Measurements from ENCODE around the gene CHCHD3.

CHCHD3 gene

DNA sequence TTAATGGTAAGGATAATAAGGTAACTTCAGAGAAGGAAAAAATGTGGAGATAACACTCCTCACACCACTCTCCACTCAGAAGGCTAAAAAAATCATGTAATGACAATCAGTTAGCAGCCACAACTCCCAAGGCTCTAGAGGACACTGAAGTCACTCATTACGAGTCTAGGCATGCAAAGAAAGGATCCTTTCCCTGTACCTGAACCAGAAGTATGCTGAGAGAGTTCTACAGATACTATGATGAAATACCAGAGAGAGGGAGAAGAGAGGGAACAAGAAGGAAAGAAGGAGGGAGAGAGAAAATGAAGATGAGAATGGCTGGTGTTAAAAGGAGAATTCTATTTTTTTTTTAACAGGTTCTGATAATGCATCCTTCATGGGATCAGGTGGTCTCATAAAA lies 281.4 kb downstream of the CHCHD3 start:
- DNase-seq: no peak

DNA sequence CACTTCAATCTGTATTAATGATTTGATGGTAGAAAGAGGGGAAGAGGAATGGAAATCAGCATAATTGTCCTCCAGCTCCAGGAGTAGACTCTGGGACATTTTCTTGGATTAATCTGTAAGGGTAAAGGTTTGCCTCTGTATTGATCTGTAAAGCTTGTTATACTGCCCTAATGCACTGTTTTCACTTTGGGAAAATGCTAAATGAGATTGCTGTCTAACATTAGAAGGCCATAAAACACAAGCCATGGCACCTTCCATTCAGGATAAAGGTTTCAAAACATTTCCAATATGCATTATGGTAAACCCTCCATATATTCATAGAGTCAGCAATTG lies 282.8 kb downstream of the CHCHD3 start:
- DNase-seq: no peak

DNA sequence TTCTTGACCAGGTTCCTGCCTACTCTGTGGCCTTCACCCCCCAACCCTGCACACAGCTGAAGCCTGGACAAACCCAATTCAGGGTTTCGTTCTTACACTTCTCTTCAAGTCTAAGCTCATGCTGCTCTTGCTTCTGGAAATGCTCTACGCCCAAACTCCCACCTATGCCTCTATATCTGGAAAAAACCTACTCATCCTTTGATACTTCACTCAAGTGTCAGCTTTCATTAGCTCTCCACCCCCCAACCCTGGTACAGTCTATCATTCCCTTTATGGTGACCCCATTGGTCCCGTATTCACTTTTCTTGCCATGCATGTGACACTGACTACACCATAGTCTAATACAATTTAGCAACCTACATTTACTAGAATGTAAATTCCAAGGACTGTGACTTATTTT lies 284.7 kb downstream of the CHCHD3 start:
- DNase-seq: no peak

DNA sequence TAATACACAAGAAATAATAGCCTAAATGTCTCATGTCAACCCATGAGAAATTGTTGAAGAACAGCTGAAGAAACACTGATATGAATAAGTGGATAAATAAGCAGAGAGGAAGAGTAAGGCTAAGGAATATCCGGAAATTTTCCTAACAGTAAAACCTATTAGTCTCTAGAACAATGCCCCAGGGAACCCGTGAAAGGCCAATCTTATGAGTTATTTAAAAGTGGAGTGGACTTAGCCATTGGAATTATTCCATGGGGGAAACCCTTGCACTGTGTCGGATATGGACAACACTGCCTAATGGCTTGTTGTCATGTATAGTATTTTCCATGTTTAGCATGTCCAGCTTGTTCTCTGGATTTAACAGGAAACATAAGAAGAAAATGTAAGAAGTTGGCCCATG lies 288.4 kb downstream of the CHCHD3 start:
- no peak for DNase-seq

DNA sequence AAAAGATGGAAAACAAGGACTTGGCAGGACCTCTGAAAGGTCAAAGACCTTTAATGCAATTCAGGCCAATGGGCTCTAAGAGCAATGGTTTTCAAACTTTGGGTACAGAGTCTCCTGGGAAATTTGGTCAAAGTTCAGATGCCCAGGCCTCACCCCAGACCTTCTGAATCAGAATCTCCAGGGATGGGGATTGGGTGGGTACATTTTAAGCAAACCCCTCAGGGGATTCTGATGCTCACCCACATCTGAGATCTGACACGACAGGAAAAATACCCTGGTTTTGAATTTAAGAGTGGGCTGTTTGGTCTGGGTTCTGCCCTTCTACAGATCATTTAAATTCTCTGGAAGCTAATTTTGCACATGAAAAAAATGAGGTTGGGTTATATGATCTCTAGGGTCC lies 290.9 kb downstream of the CHCHD3 start:
- no peak for DNase-seq

DNA sequence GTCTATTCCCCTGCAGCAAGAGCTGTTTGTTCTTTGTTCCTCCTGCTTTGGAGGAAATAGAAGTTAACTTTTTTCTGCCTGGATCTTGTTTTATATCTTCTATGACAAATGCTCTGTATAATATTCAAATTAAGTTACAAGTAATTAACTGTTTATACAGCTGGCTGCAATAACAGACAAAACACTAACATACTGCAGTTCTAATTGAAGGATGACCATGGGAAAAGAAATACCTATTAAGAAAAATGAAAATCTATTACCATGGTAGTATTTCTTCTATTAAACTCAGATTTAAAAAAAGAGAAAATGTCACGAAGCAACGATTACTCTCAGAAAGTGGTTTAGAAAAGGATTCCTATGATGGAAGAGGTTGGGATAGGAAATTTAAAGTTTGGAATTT lies 291.8 kb downstream of the CHCHD3 start:
- no peak for DNase-seq

DNA sequence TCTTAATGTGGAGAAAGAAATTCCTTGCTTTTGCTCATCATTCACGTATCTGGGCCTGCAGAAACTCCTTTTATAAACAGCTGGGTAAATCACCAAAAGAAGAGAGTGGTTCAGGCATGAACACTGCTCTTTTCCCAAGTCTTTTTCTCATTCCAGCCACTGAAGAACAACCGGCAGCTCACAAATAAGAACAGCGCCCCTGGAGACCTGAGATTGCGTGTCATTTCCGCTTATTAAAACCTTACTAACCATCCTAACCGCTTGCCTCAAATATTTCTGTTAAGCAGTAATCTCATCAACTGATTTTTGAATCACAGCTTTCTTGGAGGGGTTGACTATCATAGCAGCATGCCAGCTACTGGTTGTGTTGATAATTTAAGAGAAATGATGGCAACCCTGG lies 292.6 kb downstream of the CHCHD3 start:
- DNase-seq: no peak

DNA sequence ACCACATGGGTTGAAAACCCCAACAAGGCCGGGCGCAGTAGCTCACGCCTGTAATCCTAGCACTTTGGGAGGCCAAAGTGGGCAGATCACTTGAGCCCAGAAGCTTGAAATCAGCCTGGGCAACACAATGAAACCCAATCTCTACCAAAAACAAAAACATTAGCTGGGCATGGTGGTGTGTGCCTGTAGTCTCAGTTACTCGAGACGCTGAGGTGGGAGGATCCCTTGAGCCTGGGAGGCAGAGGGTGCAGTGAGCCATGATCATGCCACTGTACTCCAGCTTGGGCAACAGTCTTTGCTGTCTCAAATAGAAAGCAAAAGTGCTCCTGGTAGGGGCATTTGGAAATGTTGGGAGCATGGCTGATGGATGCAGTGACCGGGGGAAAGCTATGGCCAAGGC lies 296.0 kb downstream of the CHCHD3 start:
- no peak for DNase-seq

DNA sequence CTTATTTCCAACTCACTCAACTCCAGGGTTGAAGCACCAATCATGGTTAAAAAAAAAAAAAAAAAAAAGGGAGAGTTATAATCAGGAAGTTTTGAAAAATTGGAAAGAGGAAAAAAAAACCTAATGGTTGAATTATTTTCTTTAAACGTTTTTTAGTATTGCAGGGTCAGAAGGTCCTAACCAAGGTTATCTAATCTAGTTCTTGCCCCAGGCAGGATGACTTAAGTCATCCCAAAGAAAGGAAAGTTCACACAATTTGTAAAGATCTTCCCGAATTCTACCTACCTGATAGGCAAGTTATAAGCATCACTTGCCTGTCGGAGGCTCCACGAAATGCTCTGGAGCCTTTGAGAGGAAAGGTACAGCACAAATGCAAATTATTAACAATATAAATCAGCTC lies 297.5 kb downstream of the CHCHD3 start:
- DNase-seq: no peak

DNA sequence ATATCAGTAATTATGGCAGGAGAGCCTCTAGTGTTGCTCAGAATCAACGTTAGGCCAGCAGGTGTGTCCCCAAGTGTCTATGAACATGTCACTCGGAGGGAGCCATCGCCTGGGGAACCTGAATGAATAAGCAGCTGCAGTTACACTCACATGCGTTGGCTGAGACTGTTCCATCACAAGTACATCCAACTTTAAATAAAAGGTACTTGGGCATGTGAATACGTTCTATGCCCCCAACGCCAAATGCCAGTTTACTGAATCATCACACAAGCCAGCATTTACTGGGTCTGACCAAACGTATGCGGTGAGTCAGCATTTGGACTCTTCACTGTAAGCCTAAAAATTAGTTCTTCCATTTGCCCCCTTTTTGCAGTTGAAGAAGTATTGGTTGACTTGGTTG lies 298.1 kb downstream of the CHCHD3 start:
- DNase-seq: no peak

DNA sequence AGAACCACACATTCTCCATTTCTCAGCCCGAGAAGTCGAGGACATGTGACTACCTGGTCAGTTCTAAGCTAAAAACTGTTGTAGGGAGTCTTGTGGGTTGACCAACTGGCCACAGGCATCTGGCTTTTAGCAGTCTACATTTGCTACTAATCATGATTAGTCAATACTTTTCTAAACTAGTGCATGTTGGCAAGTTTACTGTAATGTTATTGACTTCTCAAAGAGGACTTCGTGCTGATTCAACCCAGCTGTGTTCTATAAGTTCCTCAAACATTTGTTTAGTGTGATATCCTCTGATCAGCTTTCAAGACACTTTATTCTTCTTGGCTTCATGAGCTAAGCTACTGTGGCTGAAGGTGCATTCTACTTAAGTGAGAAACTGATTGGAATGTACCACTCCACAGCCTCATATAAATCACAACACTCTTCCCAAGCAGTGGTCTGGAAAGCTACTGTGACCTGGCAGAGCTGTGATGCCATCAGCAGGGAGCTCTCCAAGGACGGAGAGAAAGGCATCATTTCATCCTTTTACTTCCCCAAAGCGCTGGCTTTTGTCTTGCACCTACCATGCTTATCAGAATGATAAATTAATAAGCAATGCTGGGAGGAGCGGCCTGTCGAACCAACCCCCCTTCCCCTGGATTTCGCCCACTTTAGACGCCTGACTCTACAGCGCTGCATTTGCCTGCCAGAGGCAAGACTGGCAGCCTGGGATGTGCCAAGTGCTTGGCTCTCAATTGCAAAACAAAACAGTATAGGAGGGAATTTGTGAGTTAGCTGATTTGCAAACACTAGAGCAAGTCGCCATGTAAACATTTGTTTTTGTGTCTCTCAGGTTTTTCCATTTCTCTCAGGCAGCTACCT lies 298.9 kb downstream of the CHCHD3 start:
- DNase-seq: no peak

DNA sequence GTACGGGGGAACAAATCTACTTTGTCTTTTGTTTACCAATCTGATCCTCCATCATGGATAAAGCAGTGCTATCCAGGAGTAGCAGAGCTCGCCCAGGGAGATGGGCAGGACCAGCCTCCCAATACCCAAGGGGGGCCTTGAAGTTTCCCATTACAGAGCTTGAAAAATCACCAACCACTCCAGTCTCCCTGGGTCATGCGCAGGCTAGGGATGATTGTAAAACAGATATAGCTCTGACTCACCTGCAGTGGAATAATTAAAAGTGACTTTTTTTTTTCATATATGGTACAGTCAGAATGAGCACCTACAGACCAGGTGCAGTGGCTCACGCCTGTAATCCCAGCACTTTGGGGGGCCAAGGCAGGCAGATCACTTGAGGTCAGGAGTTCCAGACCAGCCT lies 301.1 kb downstream of the CHCHD3 start:
- DNase-seq: no peak

DNA sequence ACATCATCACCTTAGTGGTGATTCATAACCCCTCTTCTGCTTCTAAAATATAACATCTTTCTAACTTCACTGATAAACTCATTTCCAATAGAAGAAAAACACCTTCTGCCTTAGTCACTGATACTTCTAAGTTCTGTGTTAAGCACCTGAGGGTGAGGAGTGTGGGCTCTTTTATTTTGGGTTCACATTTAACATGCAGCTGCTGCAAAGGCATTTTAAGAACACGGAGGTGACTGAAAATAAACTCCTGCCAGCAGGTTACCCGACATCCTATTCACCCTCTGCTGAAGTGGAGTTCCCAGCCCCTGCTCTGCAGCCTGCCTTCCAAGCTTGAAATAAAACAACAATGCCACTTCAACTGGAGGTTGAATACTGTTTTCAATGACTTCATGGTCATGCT lies 302.7 kb downstream of the CHCHD3 start:
- DNase-seq: no peak

DNA sequence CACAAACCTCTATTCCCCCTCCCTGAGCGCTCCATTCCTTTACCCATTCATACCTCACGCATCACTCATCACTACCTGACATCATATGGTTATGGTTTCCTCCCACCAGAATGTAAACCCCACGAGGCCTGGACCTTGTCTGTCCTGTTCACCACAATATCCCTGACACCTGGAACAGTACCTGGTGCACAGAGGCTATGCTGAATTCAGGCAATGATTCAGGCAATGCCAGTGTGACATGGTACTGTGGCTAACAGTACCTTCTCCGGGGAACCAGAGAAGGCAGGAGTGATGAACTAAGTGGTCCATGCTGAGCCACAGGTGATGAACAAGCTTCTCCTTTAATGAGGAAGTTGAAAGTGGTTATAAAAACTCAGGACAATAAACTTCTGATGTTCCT lies 303.1 kb downstream of the CHCHD3 start:
- peak; percentile 24 to 34 for DNase-seq

DNA sequence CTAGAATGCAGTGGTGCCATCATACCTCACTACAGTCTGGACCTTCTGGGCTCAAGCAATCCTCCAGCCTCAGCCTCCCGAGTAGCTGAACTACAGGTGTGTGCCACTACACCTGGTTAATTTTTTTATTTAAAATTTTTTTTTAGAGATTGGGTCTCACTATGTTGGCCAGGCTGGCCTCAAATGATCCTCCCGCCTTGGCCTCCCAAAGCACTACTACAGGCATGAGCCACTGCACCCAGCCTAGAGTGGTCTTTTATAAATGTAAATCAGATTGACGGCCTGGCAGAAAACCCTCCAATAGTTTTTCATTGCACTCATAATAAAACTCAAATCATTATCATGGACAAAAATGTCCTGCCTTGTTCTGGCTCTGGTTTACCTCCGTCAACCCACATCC lies 303.9 kb downstream of the CHCHD3 start:
- peak in 1 of 2 experiments; percentile 10 for DNase-seq

DNA sequence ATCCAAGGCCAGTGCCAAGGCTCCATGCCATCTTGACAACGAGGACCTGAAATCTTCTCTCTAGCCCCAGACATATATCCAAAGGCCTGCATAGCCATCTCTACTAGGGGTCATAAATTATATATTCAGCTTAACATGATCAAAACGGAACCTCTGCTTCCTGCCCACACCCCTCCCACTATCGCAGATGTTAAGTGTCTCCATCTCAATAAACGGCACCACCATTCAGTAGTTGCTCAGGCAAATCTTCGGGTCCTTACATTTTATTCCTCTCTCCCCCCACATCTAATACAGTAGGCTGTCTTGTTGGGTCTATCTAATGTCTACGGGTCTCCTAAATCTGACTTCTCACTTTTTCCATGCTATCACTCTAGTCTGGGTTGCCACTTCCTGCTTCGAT lies 304.5 kb downstream of the CHCHD3 start:
- peak in 1 of 2 experiments; percentile 12 for DNase-seq

DNA sequence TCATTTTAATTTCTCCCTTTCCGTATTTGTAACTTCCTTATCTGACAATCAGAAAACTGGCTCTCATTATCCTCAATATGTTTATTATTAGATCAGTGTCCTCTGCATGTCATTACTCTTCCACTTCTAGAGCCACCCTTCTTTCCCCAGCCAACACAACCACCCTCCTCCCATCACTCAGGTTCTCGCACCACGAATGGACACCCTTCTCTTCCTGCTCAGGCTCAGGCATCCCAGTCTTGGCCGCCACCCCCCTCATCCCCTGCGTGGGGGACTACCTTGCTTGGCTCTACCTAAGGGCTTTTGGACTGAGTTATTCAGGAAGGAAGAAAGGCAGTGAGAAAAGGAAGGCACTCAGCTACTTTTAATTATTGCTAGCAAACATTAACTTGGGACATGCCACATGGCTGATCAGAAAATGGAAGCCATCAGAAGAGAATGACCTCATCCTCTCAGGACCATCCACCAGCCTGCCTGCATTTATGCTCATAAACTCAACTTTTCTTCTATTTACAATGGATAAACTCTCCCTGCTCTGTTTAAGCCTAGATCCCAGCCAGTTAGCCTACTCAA lies 305.8 kb downstream of the CHCHD3 start:
- DNase-seq: peak in 1 of 2 experiments; percentile 12

DNA sequence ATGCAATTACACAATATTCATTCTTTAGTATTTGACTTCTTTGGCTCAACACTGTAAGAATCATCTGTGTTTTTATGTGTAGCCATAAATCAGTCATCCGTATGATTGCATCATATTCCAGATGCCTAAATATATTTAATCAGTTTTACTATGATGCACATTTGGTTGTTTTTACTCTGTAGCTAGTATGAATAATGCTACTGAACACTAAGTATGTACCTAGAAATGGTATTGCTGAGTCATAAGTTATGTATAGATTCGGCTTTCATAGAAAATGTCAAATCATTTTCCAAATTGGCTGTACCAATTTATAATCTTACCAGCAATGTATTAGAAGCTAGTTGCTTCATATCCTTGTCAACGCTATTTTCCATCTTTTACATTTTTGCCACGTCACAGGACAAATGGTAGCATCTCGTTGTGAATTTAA lies 308.3 kb downstream of the CHCHD3 start:
- DNase-seq: no peak

DNA sequence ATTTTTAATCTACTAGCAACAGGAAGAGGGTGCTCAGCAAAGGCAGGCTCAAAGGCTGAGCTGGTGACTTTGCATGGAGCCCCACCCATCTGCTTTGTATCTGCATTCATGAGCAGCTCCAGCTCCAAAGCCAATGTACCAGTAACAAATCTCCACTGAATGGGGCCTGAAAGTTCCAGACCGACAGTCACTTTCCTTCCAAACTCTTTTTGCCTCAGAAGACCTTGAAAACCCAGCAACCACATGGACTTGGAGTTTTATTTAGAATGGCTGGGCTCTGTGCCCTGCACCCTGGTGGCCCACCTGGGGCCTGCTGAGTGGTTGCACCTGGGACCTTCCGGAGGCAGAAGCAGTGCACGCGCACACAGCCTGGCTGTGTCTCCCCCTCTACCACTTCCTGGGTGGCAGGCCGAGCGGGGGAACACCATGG lies 310.6 kb downstream of the CHCHD3 start:
- DNase-seq: peak; percentile 32 to 36

DNA sequence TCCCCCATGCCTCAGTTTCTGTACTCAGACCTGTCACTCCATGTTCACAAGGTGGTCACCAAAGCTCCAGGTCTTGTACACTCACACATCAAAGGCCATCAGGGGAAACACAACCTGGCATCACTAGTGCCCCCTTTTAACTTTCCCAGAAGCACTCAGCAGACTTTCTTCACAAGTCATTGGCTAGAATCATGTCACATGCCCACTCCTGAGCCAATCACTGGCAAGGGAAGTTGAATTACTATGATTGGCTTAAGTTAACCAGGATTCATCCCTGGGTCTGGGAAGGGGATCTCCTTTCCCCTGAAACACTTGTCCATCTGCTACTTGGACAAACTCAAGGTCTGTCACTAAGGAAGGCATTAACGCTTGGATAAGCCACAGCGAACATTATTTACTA lies 311.8 kb downstream of the CHCHD3 start:
- no peak for DNase-seq

DNA sequence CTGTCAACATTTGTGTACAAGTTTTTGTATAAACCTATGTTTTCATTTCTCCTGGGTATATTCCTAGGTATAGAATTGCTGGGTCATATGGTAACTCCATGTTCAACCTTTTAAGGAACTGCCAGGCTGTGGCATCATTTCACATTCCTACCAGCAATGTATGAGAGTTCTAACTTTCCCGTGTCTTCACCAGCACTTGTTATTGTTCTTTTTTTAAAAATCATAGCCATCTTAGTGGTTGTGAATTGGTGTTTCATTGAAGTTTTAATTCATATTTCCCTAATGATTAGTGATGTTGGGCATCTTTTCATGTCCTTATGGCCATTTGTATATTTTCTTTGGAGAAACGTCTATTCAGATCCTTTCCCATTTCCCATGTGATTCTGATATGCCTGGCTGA lies 312.6 kb downstream of the CHCHD3 start:
- DNase-seq: no peak

DNA sequence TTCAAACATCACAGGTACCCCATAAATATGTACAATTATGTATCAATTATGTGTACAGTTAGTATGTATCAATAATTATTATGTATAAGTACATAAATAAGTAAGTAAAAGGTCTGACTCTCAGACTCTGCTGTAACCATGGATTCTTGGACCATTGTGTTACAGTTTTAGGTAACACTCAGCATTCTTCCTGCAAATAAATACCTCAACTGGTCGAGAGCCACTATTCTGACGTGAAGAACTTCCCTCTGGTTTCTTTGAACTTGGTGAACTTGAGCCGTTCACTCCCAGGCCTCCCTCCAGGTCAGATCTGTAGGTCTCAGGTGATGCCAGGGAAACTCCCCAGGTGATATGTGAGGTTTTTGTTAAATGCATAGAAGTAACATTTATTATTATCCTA lies 313.8 kb downstream of the CHCHD3 start:
- DNase-seq: no peak

DNA sequence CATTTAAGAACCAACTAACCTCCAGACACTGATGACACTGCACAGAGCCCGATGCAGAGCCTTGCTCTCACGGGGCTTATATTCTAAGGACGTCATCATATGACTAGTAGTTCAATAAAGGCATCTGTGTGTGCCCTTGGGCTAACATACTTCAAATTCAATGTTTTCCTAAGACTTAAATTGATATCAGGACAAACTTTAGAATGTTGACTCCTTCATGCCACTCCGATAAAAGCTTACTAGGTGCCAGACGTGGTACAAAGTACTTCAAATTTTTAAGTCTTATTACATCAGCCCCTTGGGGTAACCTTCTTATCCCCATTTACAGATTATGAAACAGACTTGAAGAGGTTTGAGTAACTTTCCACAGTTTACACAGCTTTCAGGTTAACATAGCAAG lies 314.5 kb downstream of the CHCHD3 start:
- DNase-seq: no peak

DNA sequence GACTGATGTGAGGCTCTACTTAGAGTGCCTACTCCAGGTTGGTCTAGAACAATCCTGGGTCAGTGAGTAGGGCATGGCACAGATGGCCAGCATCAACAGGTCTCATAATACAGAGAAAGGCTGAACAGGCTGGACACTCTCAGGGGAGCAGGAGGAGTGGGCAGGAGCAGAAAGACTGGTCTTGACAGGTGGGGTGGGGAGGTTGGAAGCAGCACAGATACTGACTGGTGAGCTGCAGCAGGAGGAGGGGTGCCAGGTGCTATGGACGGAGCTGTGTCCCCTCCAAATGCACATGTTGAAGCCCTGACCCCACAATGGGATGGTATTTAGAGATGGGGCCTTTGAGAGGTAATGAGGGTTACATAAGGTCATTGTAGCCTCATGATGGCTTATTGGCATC lies 315.2 kb downstream of the CHCHD3 start:
- no peak for DNase-seq

DNA sequence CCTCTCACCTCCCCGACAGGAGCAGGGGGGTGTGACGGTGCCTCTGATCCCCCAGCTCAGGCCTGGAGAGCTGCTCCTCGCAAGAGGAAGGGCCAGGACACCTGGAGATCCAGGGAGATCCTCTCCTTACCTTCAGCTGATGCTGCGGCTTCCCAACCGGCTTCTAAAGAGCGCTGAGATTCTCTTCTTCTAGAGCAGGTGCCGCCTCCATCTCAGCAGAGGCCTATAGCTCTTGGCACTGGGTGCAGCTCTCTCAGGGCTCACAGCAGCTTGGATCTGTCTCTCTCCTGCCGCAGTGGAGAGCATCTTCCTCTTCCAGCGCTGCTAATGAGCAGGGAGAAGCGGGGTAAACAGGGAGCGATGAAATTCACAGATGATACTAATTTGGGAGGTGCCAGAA lies 316.0 kb downstream of the CHCHD3 start:
- DNase-seq: no peak

Data from activated T-cell treated with anti-CD3 and anti-CD28 coated beads, Interleukin-2, amount 50 U/mL, for 48 hours (primary cell).